DMS114 treated with DMSO at 0.1 percent for 48 hours (cell line): ENCODE measurements around the gene TBC1D24.
A peak's percentile ranks its signal among the peaks of the same experiment; 100 is the strongest.

Experiments
- DNase-seq: peaks from one replicate; lab custom pipeline; 2025; ENCODE audit not compliant: unreplicated experiment; lab: John Stamatoyannopoulos, UW

Gene TBC1D24

DNA sequence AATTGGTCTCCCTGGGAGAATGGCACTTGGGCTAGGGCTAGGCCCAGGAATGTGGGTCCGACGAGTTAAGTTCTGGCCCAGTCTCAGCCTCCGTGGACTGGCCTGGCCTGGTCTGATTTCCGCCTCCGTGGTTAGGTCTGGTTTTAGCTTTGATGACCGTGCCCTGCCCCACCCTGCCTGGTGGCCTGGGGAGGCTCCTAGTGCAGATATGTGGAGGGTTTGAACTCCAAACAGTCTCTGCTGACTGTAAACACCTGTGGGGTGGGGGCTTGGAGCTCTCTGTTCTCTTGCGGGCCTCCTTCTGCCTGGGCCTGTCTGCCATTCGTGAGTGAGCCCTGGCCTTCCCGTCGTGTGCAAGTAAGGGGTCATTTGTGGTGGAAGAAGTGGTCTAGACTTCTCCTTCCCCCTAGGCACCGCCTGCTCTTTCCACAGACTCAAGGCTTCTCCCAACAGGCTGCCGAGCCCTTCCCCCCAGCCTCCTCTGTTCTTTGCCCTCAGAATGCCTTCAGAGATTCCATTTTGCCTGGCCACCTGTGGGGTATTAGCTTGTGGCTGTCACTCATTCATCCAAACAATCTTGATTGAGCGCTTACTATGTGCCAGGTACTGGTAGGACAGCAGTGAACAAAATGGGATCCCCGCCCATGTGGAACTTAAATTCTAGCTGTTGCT lies 40.4 kb downstream of the TBC1D24 start:
- DNase-seq, result no peak

DNA sequence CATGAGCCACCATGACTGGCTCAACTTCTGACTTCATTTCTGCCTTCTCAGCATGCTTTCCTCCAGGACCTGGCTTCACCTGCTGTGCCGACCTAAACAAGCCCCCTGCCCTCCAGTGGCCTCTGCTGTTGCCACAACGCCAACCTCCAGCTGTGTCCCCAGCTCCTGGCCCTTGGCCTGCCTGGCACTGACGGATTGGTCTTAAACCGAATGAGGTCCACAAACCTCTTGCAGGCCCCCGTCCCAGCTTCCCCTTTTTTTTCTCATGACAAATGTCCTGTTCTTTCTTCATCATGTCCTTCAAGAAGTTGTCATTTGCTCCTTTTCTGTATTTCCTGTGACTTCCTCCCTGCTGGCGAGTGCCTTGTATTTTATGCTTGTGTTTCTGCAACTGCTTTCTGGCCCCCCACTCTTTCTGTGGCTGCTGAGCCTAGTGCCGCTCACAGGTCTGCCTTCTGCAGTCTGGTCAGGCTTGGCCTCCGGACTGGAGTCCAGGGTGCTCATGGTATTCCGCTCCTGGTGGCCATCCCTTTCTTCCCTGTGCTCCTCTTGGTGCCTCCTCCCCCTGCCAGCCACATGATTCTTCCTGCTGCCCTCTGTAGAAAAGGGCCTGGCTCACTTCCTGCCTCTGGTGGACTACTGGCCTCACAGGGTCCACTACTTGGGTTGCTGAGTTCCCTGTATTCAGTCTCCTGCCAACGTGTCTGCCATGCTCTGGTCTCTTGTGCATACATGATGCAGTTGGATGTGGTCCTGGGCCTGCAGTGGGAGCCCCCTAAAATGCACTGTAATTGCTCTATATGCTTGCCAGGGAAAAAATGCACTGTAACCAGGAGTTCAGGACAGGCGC lies 41.7 kb downstream of the TBC1D24 start:
- no peak for DNase-seq

DNA sequence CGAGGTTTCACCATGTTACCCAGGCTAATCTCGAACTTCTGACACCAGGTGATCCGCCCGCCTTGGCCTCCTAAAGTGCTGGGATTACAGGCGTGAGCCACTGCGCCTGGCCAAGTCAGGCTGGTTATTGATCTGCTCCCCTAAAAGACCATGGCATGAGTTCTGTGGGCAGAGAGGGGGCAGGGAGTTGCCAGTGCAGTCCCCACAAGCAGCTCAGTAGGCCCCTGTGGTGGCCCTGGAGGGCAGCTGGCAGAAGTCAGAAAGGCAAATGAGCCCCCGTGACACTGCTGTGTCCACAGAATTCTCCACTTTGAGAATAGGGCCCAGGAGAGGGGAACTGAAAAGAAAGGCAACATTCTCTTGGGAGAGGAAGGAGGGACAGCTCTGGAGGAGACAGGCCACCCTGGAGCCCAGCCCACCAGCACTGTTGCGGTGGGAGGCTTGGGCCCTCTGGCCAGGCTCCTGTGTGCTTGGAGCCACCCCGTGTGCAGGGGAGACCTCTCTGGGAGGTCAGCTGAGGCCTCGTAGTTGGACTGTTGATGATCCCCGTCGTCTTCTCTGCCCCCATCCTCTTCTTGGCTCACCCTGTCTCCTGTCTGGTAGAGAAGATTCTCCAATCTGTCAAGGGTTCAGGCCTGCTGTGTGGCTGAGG lies 43.2 kb downstream of the TBC1D24 start:
- DNase-seq, result no peak

DNA sequence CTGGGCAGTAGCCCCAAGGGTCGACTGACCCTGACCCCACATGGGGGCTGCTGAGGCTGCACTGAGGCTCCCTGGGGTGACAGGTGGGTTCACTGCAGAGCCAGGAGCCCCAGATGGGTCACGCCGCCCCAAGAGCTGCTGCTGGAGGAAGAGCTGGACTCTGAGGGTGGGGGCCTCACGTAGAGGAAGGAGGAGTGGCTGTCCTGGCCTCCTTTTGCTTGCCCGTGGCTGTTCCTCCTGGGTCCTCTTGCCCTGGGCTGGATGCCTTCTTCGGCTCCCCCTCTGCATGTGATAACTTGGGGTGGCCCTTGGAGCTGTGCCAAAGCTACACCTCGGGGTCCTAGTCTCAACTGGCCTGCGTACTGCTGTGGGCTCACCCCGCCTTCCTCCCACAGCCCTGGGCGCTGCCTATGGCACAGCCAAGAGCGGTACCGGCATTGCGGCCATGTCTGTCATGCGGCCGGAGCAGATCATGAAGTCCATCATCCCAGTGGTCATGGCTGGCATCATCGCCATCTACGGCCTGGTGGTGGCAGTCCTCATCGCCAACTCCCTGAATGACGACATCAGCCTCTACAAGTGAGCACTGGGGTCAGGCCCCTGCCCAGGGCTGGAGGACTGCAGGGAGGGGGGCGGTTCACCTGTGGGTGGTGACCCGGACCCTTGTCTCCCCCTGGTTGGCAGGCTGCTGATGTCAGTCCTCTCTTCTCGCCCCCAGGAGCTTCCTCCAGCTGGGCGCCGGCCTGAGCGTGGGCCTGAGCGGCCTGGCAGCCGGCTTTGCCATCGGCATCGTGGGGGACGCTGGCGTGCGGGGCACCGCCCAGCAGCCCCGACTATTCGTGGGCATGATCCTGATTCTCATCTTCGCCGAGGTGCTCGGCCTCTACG lies 44.1 kb downstream of the TBC1D24 start:
- no peak for DNase-seq

DNA sequence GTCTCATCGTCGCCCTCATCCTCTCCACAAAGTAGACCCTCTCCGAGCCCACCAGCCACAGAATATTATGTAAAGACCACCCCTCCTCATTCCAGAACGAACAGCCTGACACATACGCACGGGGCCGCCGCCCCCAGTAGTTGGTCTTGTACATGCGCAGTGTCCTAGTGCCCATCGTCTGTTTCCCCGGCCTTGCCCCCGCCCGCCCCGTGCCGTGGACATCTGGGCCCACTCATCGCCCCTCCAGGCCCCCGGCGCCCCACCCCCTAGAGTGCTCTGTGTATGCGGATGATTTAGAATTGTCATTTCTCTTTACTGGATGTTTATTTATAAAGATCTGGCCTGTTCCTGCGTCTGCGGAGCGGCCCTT lies 44.8 kb downstream of the TBC1D24 start:
- no peak for DNase-seq

DNA sequence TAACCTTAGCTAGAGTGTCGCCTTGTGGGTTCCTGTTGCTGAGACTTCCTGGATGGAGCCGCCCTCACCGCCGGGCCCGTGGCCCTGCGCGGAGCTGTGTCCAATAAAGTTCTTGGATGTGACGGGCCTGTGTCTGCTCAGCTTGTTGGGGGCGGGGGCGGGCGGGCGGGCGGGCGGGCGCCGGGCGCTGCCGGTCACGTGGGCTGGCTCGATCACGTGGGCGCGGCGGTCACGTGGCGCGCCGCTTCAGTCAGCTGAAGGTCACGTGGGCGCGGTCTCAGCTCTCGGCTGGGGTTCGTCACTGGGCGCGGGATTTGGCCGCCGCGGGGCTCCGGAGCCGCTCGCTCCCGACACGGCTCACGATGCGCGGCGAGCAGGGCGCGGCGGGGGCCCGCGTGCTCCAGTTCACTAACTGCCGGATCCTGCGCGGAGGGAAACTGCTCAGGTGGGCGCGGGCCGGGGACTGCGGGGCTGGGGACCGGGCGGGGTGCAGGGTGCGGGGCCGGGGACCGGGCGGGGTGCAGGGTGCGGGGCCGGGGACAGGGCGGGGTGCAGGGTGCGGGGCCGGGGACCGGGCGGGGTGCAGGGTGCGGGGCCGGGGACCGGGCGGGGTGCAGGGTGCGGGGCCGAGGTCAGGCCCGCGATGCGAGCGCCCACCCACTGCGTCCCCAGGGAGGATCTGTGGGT lies 45.3 kb downstream of the TBC1D24 start, which contains the start of gene AMDHD2:
AMDHD2 (plus strand) TSS at position 275 of the 687 bp plus-strand sequence; CDS start at position 363, 88 bp downstream.
- DNase-seq, result peak; percentile 70

DNA sequence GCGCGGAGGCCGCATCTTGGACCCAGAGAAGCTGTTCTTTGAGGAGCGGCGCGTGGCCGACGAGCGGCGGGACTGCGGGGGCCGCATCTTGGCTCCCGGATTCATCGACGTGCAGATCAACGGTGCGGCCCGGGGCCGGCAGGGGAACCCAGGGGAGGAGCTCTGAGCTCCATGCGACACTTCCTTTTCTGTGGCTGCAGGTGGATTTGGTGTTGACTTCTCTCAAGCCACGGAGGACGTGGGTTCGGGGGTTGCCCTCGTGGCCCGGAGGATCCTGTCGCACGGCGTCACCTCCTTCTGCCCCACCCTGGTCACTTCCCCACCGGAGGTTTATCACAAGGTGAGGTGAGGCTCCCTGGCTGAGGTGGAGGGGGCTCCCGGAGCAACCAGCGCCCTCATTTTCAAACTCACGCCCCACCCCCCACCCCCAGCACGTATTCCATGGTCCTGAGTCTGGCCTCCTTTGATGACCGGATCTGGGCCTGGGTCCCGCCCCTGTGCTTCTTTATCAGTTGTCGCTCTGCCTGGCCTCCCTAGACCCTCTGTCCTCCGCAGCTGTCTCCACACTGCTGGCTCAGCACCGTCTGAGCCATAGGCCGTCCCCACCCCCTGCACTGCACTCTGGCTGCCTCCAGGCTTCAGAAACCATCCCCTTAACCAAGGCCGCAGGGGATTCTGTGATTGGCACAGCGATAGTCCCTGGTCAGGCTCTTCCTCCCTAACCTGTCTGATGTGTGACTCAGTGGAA lies 46.0 kb downstream of the TBC1D24 start:
- DNase-seq, result no peak

DNA sequence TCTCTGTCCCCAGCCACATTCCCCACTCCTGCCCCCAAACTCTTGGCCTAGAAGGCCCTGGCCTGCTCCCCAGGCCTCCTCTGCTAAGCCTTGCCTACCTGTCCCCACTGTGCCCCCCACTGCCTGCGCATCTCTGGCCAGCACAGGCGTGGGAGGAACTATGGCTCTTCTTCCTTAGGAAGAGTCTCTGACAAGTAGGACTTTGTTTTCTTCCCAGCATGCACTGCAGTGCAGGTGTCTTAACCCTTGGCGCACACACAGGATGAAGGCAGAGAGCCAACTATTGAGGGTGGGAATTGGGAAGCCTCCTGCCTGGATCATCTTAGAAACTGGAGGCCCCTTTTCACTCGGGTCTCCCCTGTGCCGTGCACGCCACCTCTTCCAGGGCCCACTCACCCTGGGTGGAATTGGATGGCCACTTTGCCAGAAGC lies 48.9 kb downstream of the TBC1D24 start:
- no peak for DNase-seq

DNA sequence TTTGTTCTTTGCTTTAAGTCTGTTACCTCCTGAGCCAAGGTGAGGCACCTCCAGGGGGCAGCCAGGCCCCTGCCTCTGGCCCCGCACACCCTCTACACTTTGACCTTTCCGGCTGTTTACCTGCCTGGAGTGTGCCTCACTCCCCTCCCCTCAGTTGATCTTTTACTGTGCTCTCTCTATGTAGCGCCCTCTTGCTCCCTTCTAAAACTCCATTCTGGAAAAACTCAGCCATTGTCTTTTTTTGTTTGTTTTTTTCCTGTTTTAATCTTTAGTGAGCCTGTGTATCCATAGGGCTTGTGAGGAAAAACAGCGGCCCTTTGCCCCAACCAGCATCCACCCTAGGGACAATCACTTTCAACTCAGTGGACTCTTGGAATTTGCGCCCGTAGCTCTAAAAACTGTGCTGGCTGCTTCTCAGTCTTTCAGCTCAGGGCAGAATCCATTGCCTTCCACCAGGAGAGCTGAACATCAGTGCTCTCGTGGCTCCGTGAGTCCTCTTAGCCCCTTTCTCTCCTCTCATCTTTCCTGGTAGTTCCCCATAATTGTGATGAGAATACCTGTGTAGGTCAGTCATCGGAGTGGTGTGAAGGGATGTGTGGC lies 49.5 kb downstream of the TBC1D24 start:
- no peak for DNase-seq

DNA sequence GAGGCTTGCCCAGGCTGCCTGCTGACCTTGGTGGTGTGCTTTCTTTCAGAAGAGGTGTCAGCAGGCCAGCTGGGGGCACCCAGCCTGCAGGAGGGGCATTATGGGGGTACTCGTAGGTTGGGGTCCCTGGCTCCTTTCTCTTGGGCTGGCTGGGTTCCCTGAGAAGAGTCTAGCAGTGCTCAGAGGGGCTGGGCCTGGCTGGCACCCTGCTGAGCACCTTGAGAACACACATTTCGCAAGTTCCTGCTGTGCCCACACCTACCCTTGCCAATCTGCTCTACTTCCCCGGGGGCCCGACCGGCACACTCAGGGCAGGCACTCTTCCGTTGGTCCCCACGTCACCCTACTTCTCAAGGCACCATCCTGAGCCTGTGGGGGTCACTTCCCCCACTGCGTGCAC lies 51.2 kb downstream of the TBC1D24 start:
- DNase-seq, result no peak

DNA sequence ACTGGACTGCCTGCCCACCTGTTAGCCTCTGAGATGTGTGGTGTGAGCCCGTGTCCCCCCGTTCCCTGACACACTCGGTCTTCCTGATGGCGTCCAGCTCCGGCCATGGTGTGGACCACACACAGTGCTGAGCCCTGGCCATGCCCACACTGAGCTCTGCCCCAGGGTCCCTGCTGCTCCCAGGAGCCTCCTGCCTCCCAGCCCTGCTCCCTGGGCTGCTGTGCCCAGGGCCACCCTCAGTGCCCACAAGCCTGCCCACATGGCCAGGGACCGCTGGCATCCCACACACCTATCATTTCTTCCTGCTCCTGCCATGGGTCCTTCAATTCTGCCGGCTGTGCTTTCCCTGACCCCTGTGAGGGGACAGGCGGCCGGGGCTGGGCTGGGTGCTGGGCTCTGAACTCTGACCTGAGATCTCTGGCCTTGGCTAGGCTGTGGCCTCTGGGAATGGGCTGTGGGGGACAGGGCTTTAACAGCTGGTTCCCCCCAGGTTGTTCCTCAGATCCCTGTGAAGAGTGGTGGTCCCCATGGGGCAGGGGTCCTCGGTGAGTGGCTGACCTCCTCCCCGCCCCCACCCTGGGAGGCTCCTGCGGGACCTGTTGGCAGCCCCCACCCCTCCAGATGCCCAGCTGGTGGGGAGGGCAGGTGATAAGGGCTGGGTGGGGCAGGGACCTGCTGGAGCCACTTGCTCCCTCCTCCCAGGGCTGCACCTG lies 52.3 kb downstream of the TBC1D24 start:
- no peak for DNase-seq

DNA sequence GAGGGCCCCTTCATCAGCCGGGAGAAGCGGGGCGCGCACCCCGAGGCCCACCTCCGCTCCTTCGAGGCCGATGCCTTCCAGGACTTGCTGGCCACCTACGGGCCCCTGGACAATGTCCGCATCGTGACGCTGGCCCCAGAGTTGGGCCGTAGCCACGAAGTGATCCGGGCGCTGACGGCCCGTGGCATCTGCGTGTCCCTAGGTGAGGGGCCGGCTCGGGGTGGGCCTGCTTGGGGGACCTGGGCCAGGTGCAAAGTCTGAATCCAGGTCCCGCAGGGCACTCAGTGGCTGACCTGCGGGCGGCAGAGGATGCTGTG lies 52.8 kb downstream of the TBC1D24 start:
- DNase-seq, result no peak

DNA sequence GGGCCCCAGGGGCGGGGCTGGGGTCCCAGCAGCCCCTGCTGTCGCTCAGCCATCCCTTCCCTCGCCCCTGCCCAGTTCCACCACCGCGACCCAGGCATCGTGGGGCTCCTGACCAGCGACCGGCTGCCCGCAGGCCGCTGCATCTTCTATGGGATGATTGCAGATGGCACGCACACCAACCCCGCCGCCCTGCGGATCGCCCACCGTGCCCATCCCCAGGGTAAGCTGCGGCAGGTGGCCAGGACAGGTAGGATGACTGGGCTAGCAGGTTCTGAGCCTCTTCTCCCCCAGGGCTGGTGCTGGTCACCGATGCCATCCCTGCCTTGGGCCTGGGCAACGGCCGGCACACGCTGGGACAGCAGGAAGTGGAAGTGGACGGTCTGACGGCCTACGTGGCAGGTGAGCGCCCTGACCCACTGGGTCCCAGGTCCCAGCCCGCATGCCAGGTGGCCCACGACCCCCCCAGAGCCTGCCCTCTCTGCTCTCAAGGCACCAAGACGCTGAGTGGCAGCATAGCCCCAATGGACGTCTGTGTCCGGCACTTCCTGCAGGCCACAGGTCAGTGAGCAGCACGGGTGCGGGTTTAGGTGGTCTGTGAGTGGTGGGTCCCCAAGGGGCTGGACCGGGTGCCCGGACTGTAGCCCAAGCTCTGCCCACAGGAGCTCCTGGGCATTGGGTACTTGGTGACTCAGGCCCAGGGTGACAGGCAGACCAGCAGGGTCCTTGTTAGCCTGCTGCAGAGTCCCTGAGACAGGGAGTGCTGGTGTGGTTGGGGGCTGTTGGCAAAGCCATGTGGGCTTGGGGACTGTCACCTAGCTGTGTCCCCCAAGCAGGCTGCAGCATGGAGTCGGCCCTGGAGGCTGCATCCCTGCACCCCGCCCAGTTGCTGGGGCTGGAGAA lies 53.5 kb downstream of the TBC1D24 start:
- DNase-seq, result no peak

DNA sequence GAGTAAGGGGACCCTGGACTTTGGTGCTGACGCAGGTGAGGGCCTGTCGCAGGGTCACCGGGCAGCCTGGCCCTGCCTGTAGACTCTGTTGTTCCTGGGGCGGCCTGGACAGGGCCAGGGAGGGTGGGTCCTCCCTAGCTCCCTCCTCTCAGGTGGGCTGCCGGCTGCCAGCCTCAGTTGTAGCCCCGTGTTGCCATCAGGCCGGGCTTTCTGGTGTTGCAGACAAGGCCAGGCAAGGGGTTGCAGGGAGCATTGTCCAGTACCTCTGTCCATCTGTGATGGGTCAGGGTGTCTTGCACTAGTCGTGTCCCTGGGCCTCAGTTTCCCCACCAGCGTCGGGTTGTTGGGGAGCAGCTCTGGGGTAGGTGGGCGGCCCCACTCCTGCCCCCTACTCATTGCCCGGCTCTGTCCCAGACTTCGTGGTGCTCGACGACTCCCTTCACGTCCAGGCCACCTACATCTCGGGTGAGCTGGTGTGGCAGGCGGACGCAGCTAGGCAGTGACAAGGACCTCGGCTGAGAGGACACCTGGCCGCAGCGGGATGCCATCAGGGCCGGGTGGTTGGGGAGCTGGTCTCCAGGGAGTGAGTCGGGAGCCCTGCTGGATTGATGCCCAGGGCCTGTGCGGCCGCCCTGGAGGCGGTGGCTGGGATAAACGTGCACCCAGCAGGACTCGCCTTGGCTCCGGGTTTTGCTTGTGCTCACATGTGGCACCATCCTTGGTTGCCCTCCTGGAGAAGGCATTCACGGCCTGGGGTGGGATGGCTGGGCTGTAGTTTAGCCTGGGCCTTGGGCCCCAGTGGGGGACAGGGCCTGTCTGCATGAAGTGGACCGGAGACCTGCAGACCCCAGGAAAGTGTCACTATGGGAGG lies 54.4 kb downstream of the TBC1D24 start:
- no peak for DNase-seq

DNA sequence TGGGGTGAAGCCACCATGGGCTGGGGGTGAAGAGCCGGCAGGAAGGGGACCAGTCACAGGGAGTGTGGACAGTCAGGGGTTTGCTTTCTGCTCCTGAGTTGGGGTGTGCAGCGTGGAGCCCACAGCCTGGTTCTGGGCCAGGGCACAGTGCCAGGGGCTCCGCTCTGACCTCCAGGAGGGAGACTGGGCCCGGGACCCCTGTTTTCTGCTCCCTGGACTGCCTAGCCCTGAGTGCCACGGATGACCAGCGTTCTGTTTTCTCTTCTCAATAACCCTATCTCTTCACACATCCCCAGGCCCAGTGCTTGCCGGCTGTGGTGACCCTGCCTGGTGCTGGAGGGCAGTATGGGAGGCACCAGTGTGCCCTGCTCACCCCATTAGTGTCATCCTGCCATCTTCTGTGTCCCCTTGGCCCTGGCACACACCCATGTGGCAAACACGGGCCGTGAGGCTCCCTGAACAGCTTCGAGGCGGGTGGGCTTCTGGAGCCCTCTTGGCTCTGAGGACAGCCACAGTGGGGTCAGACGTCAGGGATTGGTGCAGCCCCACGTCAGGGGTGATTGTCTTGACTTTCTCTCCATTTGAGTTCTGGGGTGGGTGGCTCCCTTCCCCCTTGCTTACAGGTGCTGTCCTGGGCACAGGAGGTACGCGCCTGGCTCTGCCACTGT lies 55.2 kb downstream of the TBC1D24 start:
- DNase-seq, result no peak

DNA sequence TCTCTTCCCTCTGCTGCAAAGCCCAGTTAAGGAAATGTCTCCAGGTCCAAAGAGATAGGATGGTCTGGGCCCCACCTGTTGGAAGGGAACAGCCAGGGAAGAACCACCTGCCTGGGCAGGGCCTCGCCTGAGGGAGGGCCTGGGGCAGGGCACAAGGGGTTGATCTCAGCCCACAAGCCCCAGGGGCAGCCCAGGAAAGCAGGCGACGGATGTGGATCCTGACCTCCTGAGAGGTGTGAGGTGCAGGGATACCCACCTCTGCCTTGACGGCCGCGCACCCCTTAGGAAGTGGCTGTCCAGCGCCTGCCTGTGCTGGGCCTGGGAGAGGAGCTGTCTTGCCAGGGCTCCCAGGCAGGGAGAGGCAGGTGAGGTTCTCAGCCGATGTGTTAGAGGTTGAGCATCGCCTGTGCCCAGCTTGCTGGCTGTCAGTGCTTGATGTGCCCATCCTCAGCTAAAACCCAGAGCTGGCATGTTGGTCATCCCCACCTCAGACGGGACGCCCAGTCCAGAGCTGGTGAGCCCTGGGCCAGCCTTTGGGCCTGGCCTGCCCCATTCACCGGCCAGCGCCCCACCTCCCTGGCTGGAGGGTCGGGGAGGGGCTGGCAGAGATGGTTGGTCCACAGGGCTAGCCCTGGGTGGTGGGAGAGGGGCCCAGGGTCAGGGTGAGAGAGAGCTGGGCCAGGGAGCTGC lies 55.8 kb downstream of the TBC1D24 start:
- DNase-seq, result no peak
